ENCODE results near the gene GJC2.

DNA sequence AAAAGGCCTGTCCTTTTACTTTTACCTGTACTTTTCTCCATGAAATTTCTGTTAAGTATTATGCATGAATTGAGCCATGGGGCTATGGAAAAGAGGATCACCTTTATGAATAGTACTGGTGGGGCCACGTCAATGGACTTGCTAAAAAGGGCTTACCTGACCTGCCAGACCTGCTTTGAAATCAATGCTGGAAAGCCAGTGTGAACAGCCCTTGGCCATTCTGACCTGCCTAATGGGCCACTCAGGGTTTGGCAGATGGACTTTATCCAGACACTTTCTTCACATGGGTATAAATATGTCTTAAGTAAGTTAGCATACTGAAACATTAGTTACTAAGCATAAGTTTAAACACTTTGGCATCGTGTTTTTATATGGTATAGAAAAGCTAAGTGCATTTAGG is 18.0 kb upstream of the GJC2 start:
- TF ChIP-seq SP1 (CRISPR knock-in tag; conservative IDR thresholded peaks at IDR 0.05) (no peak), CREB1 (CRISPR knock-in tag; IDR thresholded peaks at IDR 0.05) (no peak)
